Prostate gland (tissue), 2 donors: ENCODE data around the gene ATP10B. TPM values are rescaled to one million over a fixed set of nuclear protein-coding genes. Genes with fewer than 3 reads are reported as not detected.

Experiments
- DNase-seq: peaks from one replicate; pipeline ENCODE4 v3.0.0-alpha.2; 2019; ENCODE audit warnings: low spot score
- H3K27ac ChIP-seq, 2 donors: fragments of 200-600 bp; sonication (generic); 2 replicates each; pipeline ENCODE4 v1.5.1; 2017 to 2019
- H3K27me3 ChIP-seq: fragments of 200-600 bp; sonication (generic); replicated peaks from 2 replicates; pipeline ENCODE4 v1.5.1; 2019; ENCODE audit not compliant: insufficient read depth
- H3K36me3 ChIP-seq, 2 donors: fragments of 200-600 bp; sonication (generic); 1 replicate in 1 of 2; 2 replicates in 1 of 2; pipeline versions ENCODE4 v1.5.1 to v1.8.1; 2017 to 2019
- H3K4me1 ChIP-seq: fragments of 200-600 bp; sonication (generic); replicated peaks from 2 replicates; pipeline ENCODE4 v1.5.1; 2019
- H3K4me3 ChIP-seq, 2 donors: fragments of 200-600 bp; sonication (generic); 2 replicates each; pipeline ENCODE4 v1.5.1; 2017 to 2019
- H3K9me3 ChIP-seq: fragments of 200-600 bp; sonication (generic); 2 replicates; pipeline ENCODE4 v1.5.1; 2017
- POLR2A ChIP-seq: fragments of 450-650 bp; IDR thresholded peaks from one replicate; pipeline ENCODE4 v1.6.1; 2016; ENCODE audit warnings: antibody characterized with exemption, mild to moderate bottlenecking
- POLR2AphosphoS5 ChIP-seq: sonication (generic); formaldehyde crosslinking; IDR thresholded peaks from one replicate; pipeline ENCODE4 v1.6.1; 2017; ENCODE audit warnings: antibody characterized with exemption
- WGBS: methylation state at CpG from one replicate; pipeline ENCODE4 v1.1.5; 2018; 5-methylcytosine and 5-hydroxymethylcytosine counted together
- intact Hi-C: fragments of 100-400 bp; cut with DNase I; formaldehyde crosslinking; loops from one replicate; pipeline ENCODE4 v1.14.2; 2022
- total RNA-seq, 2 donors: library from RNA; depleted of rRNA; stranded (reverse); fragments of >200 nt; gene quantifications; one replicate each; pipeline ENCODE4 v1.1.0, GENCODE V29; 2016
- TF ChIP-seq, protein P1 (sequence below), 4 experiments: fragments of 200-600 bp in 2 of 4; fragments of 450-650 bp in 2 of 4; sonication (generic) in 2 of 4; IDR thresholded peaks; 1 replicate in 3 of 4; 2 replicates in 1 of 4; pipeline ENCODE4 v1.5.1; 2016 to 2019; ENCODE audit warnings: antibody characterized with exemption in 4 of 4, mild to moderate bottlenecking in 2 of 4, moderate library complexity in 2 of 4

ATP10B gene
- total RNA-seq, 2 donors from 2014 or later = 0.74 TPM; not detected in 1

GRCh38 chr5:160547872-160548271 is 304.1 kb downstream of the ATP10B start:
- no peaks in the 10 kb centered on the region for H3K4me1 ChIP-seq
- TF ChIP-seq, protein P1, sequence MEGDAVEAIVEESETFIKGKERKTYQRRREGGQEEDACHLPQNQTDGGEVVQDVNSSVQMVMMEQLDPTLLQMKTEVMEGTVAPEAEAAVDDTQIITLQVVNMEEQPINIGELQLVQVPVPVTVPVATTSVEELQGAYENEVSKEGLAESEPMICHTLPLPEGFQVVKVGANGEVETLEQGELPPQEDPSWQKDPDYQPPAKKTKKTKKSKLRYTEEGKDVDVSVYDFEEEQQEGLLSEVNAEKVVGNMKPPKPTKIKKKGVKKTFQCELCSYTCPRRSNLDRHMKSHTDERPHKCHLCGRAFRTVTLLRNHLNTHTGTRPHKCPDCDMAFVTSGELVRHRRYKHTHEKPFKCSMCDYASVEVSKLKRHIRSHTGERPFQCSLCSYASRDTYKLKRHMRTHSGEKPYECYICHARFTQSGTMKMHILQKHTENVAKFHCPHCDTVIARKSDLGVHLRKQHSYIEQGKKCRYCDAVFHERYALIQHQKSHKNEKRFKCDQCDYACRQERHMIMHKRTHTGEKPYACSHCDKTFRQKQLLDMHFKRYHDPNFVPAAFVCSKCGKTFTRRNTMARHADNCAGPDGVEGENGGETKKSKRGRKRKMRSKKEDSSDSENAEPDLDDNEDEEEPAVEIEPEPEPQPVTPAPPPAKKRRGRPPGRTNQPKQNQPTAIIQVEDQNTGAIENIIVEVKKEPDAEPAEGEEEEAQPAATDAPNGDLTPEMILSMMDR (IDR thresholded peaks at IDR 0.05) = no peak
- TF ChIP-seq POLR2A (no peak), POLR2AphosphoS5 (no peak)
- no peaks in the 10 kb centered on the region for H3K9me3 ChIP-seq
- WGBS = 56% methylated on average over 1 of the region's 1 CpG
- no peaks in the 10 kb centered on the region for H3K36me3 ChIP-seq
- intact Hi-C loops = no loop called here
- H3K27me3 ChIP-seq = no peaks in the 10 kb centered on the region
- no peak overlapping the region for H3K27ac ChIP-seq
- no peak overlapping the region for H3K4me3 ChIP-seq
- DNase-seq = no peak

DNA sequence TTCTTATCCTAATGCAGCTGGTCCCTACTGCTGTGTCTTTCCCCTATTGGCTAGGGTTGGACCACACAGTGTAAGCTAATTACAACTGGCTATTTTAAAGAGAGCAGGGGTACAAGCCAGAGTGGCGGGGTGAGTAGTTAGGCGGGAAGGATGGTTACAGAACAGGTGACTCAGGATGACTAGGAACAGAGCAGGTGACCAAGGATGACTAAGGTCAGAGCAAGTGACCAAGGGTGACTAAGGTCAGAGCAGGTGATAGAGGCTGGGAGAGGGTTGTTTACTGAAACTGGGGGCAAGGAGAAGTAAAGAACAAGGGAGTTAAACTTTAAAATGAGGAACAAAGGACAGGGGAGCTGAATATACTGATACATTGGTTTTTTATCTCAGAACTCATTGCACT is 304.9 kb downstream of the ATP10B start:
- DNase-seq = no peak
- Histone ChIP-seq H3K36me3 (no peaks in the 10 kb centered on the region), H3K27ac (no peak overlapping the region), H3K4me1 (no peaks in the 10 kb centered on the region), H3K9me3 (no peaks in the 10 kb centered on the region), H3K4me3 (no peak overlapping the region), H3K27me3 (no peaks in the 10 kb centered on the region)
- intact Hi-C loops = no loop called here
- TF ChIP-seq, protein P1 (IDR thresholded peaks at IDR 0.05) = no peak
- no peak for TF ChIP-seq POLR2A
- no peak for TF ChIP-seq POLR2AphosphoS5
- WGBS = 95% methylated on average over 2 of the region's 2 CpGs

DNA sequence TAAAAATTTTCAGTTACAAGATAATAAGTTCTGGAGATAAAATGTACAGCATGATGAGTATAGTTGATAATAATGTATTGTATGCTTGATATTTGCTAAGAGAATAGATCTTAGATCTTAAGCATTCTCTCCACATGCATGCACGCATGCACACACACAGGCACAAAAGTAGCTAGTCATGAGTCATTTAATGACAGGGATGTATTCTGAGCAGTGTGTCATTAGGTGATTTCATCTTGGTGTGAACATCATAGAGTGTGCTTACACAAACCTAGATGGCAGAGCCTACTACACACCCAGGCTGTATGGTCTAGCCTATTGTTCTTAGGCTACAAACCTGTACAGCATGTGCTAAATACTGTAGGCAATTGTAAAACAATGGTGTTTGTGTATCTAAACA is 306.2 kb downstream of the ATP10B start:
- Histone ChIP-seq H3K36me3 (no peaks in the 10 kb centered on the region), H3K4me1 (no peaks in the 10 kb centered on the region), H3K4me3 (no peak overlapping the region), H3K9me3 (no peaks in the 10 kb centered on the region), H3K27me3 (no peaks in the 10 kb centered on the region), H3K27ac (no peak overlapping the region)
- DNase-seq = no peak
- TF ChIP-seq POLR2A = no peak
- TF ChIP-seq, protein P1 (IDR thresholded peaks at IDR 0.05) = no peak
- no peak for TF ChIP-seq POLR2AphosphoS5
- 82% methylated on average over 1 of the region's 1 CpG for WGBS
- intact Hi-C loops = no loop called here

DNA sequence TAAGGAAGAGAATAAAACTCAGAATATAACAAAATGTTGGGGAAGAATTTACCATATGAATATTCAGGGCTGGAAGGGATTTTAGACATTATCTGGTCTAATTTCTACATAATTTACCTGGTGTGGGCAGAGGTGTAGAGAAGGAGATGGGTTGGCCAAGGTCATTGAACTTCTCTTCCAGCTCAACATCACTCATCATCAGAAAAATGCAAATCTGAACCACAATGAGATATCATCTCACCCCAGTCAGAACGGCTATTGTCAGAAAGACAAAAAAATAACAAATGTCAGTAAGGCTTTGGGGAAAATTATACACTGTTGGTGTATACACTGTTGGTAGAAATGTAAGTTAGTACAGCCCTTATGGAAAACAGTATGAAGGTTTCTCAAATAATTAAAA is 308.6 kb downstream of the ATP10B start:
- Histone ChIP-seq H3K9me3 (no peaks in the 10 kb centered on the region), H3K36me3 (no peaks in the 10 kb centered on the region), H3K27ac (no peak overlapping the region), H3K27me3 (no peaks in the 10 kb centered on the region), H3K4me1 (no peaks in the 10 kb centered on the region), H3K4me3 (no peak overlapping the region)
- TF ChIP-seq, protein P1 (IDR thresholded peaks at IDR 0.05) = no peak
- TF ChIP-seq POLR2AphosphoS5 = no peak
- no peak for TF ChIP-seq POLR2A
- intact Hi-C loops = no loop called here
- 62% methylated on average over 1 of the region's 1 CpG for WGBS
- no peak for DNase-seq

- 86% methylated on average over 2 of the region's 2 CpGs for WGBS
- TF ChIP-seq POLR2A (no peak), POLR2AphosphoS5 (no peak)
- TF ChIP-seq, protein P1 (IDR thresholded peaks at IDR 0.05) = no peak
- Histone ChIP-seq H3K36me3 (no peaks in the 10 kb centered on the region), H3K27me3 (no peaks in the 10 kb centered on the region), H3K4me3 (no peak overlapping the region), H3K27ac (no peak overlapping the region), H3K4me1 (no peaks in the 10 kb centered on the region), H3K9me3 (no peaks in the 10 kb centered on the region)
- intact Hi-C loops = no loop called here
- no peak for DNase-seq
These were observed 309.2 kb downstream of the ATP10B start for GRCh38 chr5:160542840-160543239.
